Gastrocnemius medialis (tissue), 4 donors: ENCODE measurements around the gene E2F4. TPM values are rescaled to one million over a fixed set of nuclear protein-coding genes. Genes with fewer than 3 reads are reported as not detected.

Experiments used
- ATAC-seq, 2 donors: fragments of 150-250 bp; one replicate each; pipeline ENCODE4 v1.9.1; 2016
- DNase-seq, 2 donors: peaks; one replicate each; pipeline ENCODE4 v3.0.0-alpha.2; 2019
- H3K27ac ChIP-seq, 4 donors: fragments of 200-600 bp; sonication (generic); 1 replicate in 1 of 4; 2 replicates in 3 of 4; pipeline ENCODE4 v1.5.1; 2016 to 2018; ENCODE audit warnings: mild to moderate bottlenecking in 2 of 4, moderate library complexity in 1 of 4
- H3K27me3 ChIP-seq, 3 donors: fragments of 200-600 bp; sonication (generic) in 2 of 3; 1 replicate in 1 of 3; 2 replicates in 2 of 3; pipeline versions ENCODE4 v1.5.1 to v1.6.0; 2016 to 2019; ENCODE audit warnings: mild to moderate bottlenecking in 1 of 3, moderate library complexity in 1 of 3
- H3K36me3 ChIP-seq, 2 donors: fragments of 200-600 bp; sonication (generic) in 1 of 2; one replicate each; pipeline ENCODE4 v1.5.1; 2017 to 2018
- H3K4me1 ChIP-seq, 2 donors: fragments of 200-600 bp; sonication (generic) in 1 of 2; one replicate each; pipeline ENCODE4 v1.5.1; 2016 to 2017; ENCODE audit warnings: mild to moderate bottlenecking in 2 of 2
- H3K4me3 ChIP-seq, 4 donors: fragments of 200-600 bp; sonication (generic) in 3 of 4; 1 replicate in 1 of 4; 2 replicates in 3 of 4; pipeline ENCODE4 v1.5.1; 2016 to 2019; ENCODE audit warnings: mild to moderate bottlenecking in 2 of 4
- H3K9me3 ChIP-seq, 3 donors: fragments of 200-600 bp; sonication (generic) in 2 of 3; 1 replicate in 1 of 3; 2 replicates in 2 of 3; pipeline ENCODE4 v1.5.1; 2016 to 2019
- CTCF ChIP-seq, 5 experiments: fragments of 450-650 bp in 3 of 5; fragments of 200-600 bp in 2 of 5; sonication (generic) in 2 of 5; IDR thresholded peaks in 4 of 5; conservative IDR thresholded peaks in 1 of 5; 1 replicate in 4 of 5; 2 replicates in 1 of 5; pipeline ENCODE4 v1.5.1; 2016 to 2019; ENCODE audit warnings: antibody characterized with exemption in 5 of 5, mild to moderate bottlenecking in 3 of 5, moderate library complexity in 3 of 5
- POLR2A ChIP-seq, 2 donors: fragments of 450-650 bp; IDR thresholded peaks; one replicate each; pipeline ENCODE4 v1.6.1; 2017; ENCODE audit warnings: antibody characterized with exemption in 2 of 2, mild to moderate bottlenecking in 2 of 2, moderate library complexity in 2 of 2
- in situ Hi-C, 4 donors: fragments of 200-750 bp; cut with MboI; loops; one replicate each; pipeline versions ENCODE4 v1.15.0 to v1.8.0; 2017; ENCODE audit warnings: low sequenced_read_pairs in 4 of 4
- intact Hi-C: fragments of 100-400 bp; cut with DNase I; formaldehyde crosslinking; loops from one replicate; pipeline ENCODE4 v1.15.1; 2023; ENCODE audit warnings: low total_unique reads
- total RNA-seq, 4 donors: library from RNA; depleted of rRNA; stranded (reverse); fragments of >200 nt; gene quantifications; one replicate each; pipeline versions ENCODE4 v1.1.0 to v1.2.3, GENCODE V29; 2016

E2F4 gene
- total RNA-seq, 4 donors from 2014 or later: 67.8 to 114 (median 96.5) TPM

GRCh38 chr16:67230809-67231660 is 39.1 kb downstream of the E2F4 start:
- TF ChIP-seq CTCF (IDR thresholded peaks at IDR 0.05 in 4 of 5, conservative IDR thresholded peaks at IDR 0.05 in 1 of 5) (no peak), POLR2A (IDR thresholded peaks at IDR 0.05) (no peak)
- H3K36me3 ChIP-seq: peaks cover 0 to 75% of the 10 kb centered on the region in 2 donors
- in situ Hi-C loops (no loop called here), intact Hi-C loops (no loop called here)
- ATAC-seq (no peak), DNase-seq (peak in 1 of 2 donors; percentile 60)
- no peak overlapping the region for H3K4me3 ChIP-seq
- no peaks in the 10 kb centered on the region for H3K9me3 ChIP-seq
- no peaks in the 10 kb centered on the region for H3K27me3 ChIP-seq
- H3K4me1 ChIP-seq: peaks cover 15% of the 10 kb centered on the region in 2 donors
- H3K27ac ChIP-seq: peak overlapping the region in 1 of 4 donors; percentile 23

GRCh38 chr16:67233596-67233995 is 41.6 kb downstream of the E2F4 start:
- TF ChIP-seq POLR2A (IDR thresholded peaks at IDR 0.05): no peak
- no peak for TF ChIP-seq CTCF (IDR thresholded peaks at IDR 0.05 in 4 of 5, conservative IDR thresholded peaks at IDR 0.05 in 1 of 5)
- H3K4me3 ChIP-seq: no peak overlapping the region
- in situ Hi-C loops (no loop called here), intact Hi-C loops (no loop called here)
- no peaks in the 10 kb centered on the region for H3K27me3 ChIP-seq
- H3K4me1 ChIP-seq: peaks cover 2 to 5% of the 10 kb centered on the region in 2 donors
- DNase-seq: no peak
- peaks cover 0 to 95% of the 10 kb centered on the region in 2 donors for H3K36me3 ChIP-seq
- ATAC-seq: no peak
- peak overlapping the region in 1 of 4 donors; percentile 48 for H3K27ac ChIP-seq
- H3K9me3 ChIP-seq: no peaks in the 10 kb centered on the region

GRCh38 chr16:67234180-67234597 is 42.2 kb downstream of the E2F4 start:
- no peak overlapping the region for H3K4me3 ChIP-seq
- no peak for DNase-seq
- H3K36me3 ChIP-seq: peaks cover 0 to 95% of the 10 kb centered on the region in 2 donors
- peak overlapping the region in 2 of 4 donors; percentile 30 to 48 for H3K27ac ChIP-seq
- H3K9me3 ChIP-seq: no peaks in the 10 kb centered on the region
- intact Hi-C loops (no loop called here), in situ Hi-C loops (no loop called here)
- ATAC-seq: no peak
- H3K4me1 ChIP-seq: peaks cover 8 to 11% of the 10 kb centered on the region in 2 donors
- no peaks in the 10 kb centered on the region for H3K27me3 ChIP-seq
- TF ChIP-seq POLR2A (IDR thresholded peaks at IDR 0.05) (no peak), CTCF (IDR thresholded peaks at IDR 0.05 in 4 of 5, conservative IDR thresholded peaks at IDR 0.05 in 1 of 5) (no peak)

GRCh38 chr16:67235816-67236562 is 44.0 kb downstream of the E2F4 start:
- ATAC-seq (no peak), DNase-seq (no peak)
- peaks cover 0 to 82% of the 10 kb centered on the region in 2 donors for H3K36me3 ChIP-seq
- H3K9me3 ChIP-seq: no peaks in the 10 kb centered on the region
- intact Hi-C loops (no loop called here), in situ Hi-C loops (no loop called here)
- TF ChIP-seq POLR2A (IDR thresholded peaks at IDR 0.05): no peak
- TF ChIP-seq CTCF (IDR thresholded peaks at IDR 0.05 in 4 of 5, conservative IDR thresholded peaks at IDR 0.05 in 1 of 5): no peak
- no peaks in the 10 kb centered on the region for H3K27me3 ChIP-seq
- H3K4me1 ChIP-seq: peaks cover 26 to 28% of the 10 kb centered on the region in 2 donors
- H3K27ac ChIP-seq: peak overlapping the region; percentile 18 to 99 (median 95)
- no peak overlapping the region for H3K4me3 ChIP-seq
